KOPT-K1 (cell line): ENCODE results near the gene UACA.
"Not testable (repeated sequence)": the region's sequence is repeated elsewhere in the genome, so short reads cannot be mapped to it uniquely, and the experiment has no call there.

Experiments
- H3K27ac ChIP-seq: fragments of 200-600 bp; sonication (generic); 2 replicates; pipeline ENCODE4 v1.5.1; 2016; ENCODE audit warnings: antibody characterized with exemption, mild to moderate bottlenecking, low read depth, low read length; ENCODE audit not compliant: poor library complexity, severe bottlenecking
- H3K36me3 ChIP-seq: fragments of 200-600 bp; sonication (generic); 2 replicates; pipeline ENCODE4 v1.5.1; 2017; ENCODE audit warnings: antibody characterized with exemption, mild to moderate bottlenecking, low read length, moderate library complexity; ENCODE audit not compliant: insufficient read depth
- H3K9me3 ChIP-seq: fragments of 200-600 bp; sonication (generic); 2 replicates; pipeline ENCODE4 v1.5.1; 2017; ENCODE audit warnings: antibody characterized with exemption, low read length, mild to moderate bottlenecking; ENCODE audit not compliant: insufficient read depth, poor library complexity, severe bottlenecking

The UACA gene

GRCh38 chr15:70763120-70763949, at the start of gene UACA:
Gene UACA, minus strand, starts transcription at chr15:70763558. Its CDS starts 151 bp downstream, at chr15:70763407.
- no peaks in the 10 kb centered on the region for H3K36me3 ChIP-seq
- H3K27ac ChIP-seq: no peak within 1 kb of the TSS
- no peaks in the 10 kb centered on the region for H3K9me3 ChIP-seq

- Histone ChIP-seq H3K9me3 (no peaks in the 10 kb centered on the region), H3K36me3 (no peaks in the 10 kb centered on the region), H3K27ac (no peak overlapping the region)
Observed at GRCh38 chr15:70812827-70813364, 49.5 kb upstream of the UACA start.

GRCh38 chr15:70810916-70811578, 47.7 kb upstream of the UACA start:
- H3K36me3 ChIP-seq: no peaks in the 10 kb centered on the region
- no peaks in the 10 kb centered on the region for H3K9me3 ChIP-seq

GRCh38 chr15:70806992-70807712, 43.8 kb upstream of the UACA start:
- Histone ChIP-seq H3K27ac (no peak overlapping the region), H3K36me3 (no peaks in the 10 kb centered on the region), H3K9me3 (no peaks in the 10 kb centered on the region)

More at GRCh38 chr15:70810916-70811578, 47.7 kb upstream of the UACA start:
- H3K27ac ChIP-seq: no peak overlapping the region

- H3K27ac ChIP-seq, H3K36me3 ChIP-seq, H3K9me3 ChIP-seq: not testable (repeated sequence)
Observed at GRCh38 chr15:70804388-70804787, 41.0 kb upstream of the UACA start.

GRCh38 chr15:70802629-70803028, 39.3 kb upstream of the UACA start:
- no peak overlapping the region for H3K27ac ChIP-seq
- H3K36me3 ChIP-seq: no peaks in the 10 kb centered on the region
- no peaks in the 10 kb centered on the region for H3K9me3 ChIP-seq

GRCh38 chr15:70801109-70801508, 37.8 kb upstream of the UACA start:
- no peak overlapping the region for H3K27ac ChIP-seq
- no peaks in the 10 kb centered on the region for H3K36me3 ChIP-seq
- H3K9me3 ChIP-seq: no peaks in the 10 kb centered on the region

GRCh38 chr15:70799667-70800450, 36.5 kb upstream of the UACA start:
- no peaks in the 10 kb centered on the region for H3K9me3 ChIP-seq
- H3K27ac ChIP-seq: no peak overlapping the region
- no peaks in the 10 kb centered on the region for H3K36me3 ChIP-seq

GRCh38 chr15:70797464-70797863, 34.1 kb upstream of the UACA start:
- Histone ChIP-seq H3K36me3 (no peaks in the 10 kb centered on the region), H3K9me3 (no peaks in the 10 kb centered on the region), H3K27ac (no peak overlapping the region)

GRCh38 chr15:70796516-70797310, 33.4 kb upstream of the UACA start:
- Histone ChIP-seq H3K27ac (no peak overlapping the region), H3K36me3 (no peaks in the 10 kb centered on the region), H3K9me3 (no peaks in the 10 kb centered on the region)

- no peaks in the 10 kb centered on the region for H3K36me3 ChIP-seq
- no peak overlapping the region for H3K27ac ChIP-seq
- no peaks in the 10 kb centered on the region for H3K9me3 ChIP-seq
Observed at GRCh38 chr15:70795311-70795665, 31.9 kb upstream of the UACA start.

GRCh38 chr15:70794596-70795310, 31.4 kb upstream of the UACA start:
- Histone ChIP-seq H3K27ac (no peak overlapping the region), H3K9me3 (no peaks in the 10 kb centered on the region), H3K36me3 (no peaks in the 10 kb centered on the region)

GRCh38 chr15:70793694-70794093, 30.3 kb upstream of the UACA start:
- Histone ChIP-seq H3K9me3 (no peaks in the 10 kb centered on the region), H3K27ac (no peak overlapping the region), H3K36me3 (no peaks in the 10 kb centered on the region)
